Measurements from ENCODE around the gene NCBP2. TPM values are rescaled to one million over a fixed set of nuclear protein-coding genes. Genes with fewer than 3 reads are reported as not detected.

The NCBP2 gene
- total RNA-seq, 1 experiment from 2014 or later = 91.8 TPM

DNA sequence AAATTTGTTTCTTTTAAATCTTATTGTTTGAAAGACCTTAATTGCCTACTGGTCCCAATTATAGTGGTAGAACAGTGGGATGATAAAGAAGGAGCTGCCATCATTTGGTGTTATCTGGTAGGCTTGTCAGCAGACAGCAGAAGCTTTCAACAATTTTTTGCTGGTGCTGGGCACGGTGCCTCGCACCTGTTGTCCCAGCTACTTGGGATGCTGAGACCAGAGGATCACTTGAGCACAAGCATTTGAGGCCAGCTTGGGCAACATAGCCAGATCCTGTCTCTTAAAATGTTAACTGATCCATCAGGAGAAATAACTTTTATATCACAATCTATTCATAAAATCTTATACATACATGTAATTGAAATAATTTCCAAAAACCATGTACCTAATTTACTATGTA is 38.6 kb downstream of the NCBP2 start:
- intact Hi-C loops (cut with micrococcal nuclease) = no loop called here
- ChIA-PET POLR2A (no interaction called here), CTCF (interaction anchor here (0.6 kb wide), 2 partner anchors 8 to 51 kb away, joined by 3 read pairs; no protein-coding TSS in a partner anchor)
- BruUV-seq (replicated peaks) = no TSS peak
- H3K36me3 Mint-ChIP-seq (ENCODE audit: insufficient read depth, unreplicated experiment) = peaks cover 71% of the 10 kb centered on the region
- TF ChIP-seq, protein P1, sequence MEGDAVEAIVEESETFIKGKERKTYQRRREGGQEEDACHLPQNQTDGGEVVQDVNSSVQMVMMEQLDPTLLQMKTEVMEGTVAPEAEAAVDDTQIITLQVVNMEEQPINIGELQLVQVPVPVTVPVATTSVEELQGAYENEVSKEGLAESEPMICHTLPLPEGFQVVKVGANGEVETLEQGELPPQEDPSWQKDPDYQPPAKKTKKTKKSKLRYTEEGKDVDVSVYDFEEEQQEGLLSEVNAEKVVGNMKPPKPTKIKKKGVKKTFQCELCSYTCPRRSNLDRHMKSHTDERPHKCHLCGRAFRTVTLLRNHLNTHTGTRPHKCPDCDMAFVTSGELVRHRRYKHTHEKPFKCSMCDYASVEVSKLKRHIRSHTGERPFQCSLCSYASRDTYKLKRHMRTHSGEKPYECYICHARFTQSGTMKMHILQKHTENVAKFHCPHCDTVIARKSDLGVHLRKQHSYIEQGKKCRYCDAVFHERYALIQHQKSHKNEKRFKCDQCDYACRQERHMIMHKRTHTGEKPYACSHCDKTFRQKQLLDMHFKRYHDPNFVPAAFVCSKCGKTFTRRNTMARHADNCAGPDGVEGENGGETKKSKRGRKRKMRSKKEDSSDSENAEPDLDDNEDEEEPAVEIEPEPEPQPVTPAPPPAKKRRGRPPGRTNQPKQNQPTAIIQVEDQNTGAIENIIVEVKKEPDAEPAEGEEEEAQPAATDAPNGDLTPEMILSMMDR (IDR thresholded peaks at IDR 0.05; ENCODE audit: unreplicated experiment) = no peak
- DNase-seq (ENCODE audit: unreplicated experiment) = no peak
- no peak overlapping the region for H3K4me3 Mint-ChIP-seq (ENCODE audit: unreplicated experiment)
- H3K4me1 Mint-ChIP-seq (ENCODE audit: insufficient read depth, unreplicated experiment) = no peaks in the 10 kb centered on the region
- H3K27me3 Mint-ChIP-seq (ENCODE audit: insufficient read depth, unreplicated experiment) = no peaks in the 10 kb centered on the region
- no peaks in the 10 kb centered on the region for H3K9me3 Mint-ChIP-seq (ENCODE audit: unreplicated experiment)
- H3K27ac Mint-ChIP-seq (ENCODE audit: low read depth, unreplicated experiment) = no peak overlapping the region

DNA sequence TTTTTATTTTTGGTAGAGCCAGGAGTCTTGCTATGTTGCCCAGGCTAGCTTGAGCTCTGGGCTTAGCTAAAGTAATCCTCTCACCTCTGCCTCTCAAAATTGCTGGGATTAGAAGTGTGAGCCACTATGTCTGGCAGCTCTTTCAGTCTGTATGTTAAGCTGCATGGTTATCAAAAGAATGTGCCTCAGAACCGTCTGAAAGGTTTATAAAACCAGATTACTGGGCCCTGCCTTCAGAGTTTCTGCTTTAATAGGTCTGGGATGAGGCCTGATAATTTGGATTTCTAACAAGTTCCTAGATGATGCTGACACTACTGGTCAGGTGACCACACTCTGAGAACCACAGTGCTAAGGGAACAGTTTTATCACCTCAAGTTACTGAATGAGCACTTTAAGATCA is 40.0 kb downstream of the NCBP2 start:
- Mint-ChIP-seq H3K4me3 (ENCODE audit: unreplicated experiment) (no peak overlapping the region), H3K4me1 (ENCODE audit: insufficient read depth, unreplicated experiment) (no peaks in the 10 kb centered on the region), H3K9me3 (ENCODE audit: unreplicated experiment) (no peaks in the 10 kb centered on the region), H3K36me3 (ENCODE audit: insufficient read depth, unreplicated experiment) (peaks cover 58% of the 10 kb centered on the region), H3K27me3 (ENCODE audit: insufficient read depth, unreplicated experiment) (no peaks in the 10 kb centered on the region), H3K27ac (ENCODE audit: low read depth, unreplicated experiment) (no peak overlapping the region)
- intact Hi-C loops (cut with micrococcal nuclease) = no loop called here
- no peak for DNase-seq (ENCODE audit: unreplicated experiment)
- POLR2A ChIA-PET = interaction anchor here (0.7 to 1.4 kb wide), 3 partner anchors 34 to 176 kb away, joined by 3 to 6 read pairs (median 3); partner anchors contain the start of genes NCBP2 and SENP5
- BruUV-seq (replicated peaks) = no TSS peak
- TF ChIP-seq, protein P1 (IDR thresholded peaks at IDR 0.05; ENCODE audit: unreplicated experiment) = no peak
- CTCF ChIA-PET = interaction anchor here (0.8 kb wide), 1 partner anchor 11 kb away, joined by 4 read pairs; no protein-coding TSS in a partner anchor

DNA sequence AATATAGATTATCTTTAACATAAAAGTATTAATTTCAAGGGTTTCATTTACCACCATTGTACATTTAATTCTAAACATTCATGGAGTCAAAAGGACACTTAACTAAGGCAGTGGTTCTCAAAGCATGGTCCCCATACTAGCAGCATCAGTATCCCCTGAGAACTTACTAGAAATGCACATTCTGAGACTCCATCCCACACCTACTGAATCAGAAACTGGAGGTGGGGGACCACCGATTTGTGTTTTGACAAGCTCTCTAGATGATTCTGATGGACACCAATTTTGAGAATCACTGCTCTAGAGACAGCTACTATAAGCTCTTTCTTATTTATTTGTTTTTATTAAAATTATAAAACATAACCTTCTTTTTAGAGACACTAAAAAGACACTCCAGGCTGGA is 40.6 kb downstream of the NCBP2 start:
- CTCF ChIA-PET = interaction anchor here (0.8 kb wide), 1 partner anchor 10 kb away, joined by 4 read pairs; no protein-coding TSS in a partner anchor
- DNase-seq (ENCODE audit: unreplicated experiment) = no peak
- Mint-ChIP-seq H3K4me3 (ENCODE audit: unreplicated experiment) (no peak overlapping the region), H3K27me3 (ENCODE audit: insufficient read depth, unreplicated experiment) (no peaks in the 10 kb centered on the region), H3K27ac (ENCODE audit: low read depth, unreplicated experiment) (no peak overlapping the region), H3K4me1 (ENCODE audit: insufficient read depth, unreplicated experiment) (no peaks in the 10 kb centered on the region), H3K9me3 (ENCODE audit: unreplicated experiment) (no peaks in the 10 kb centered on the region), H3K36me3 (ENCODE audit: insufficient read depth, unreplicated experiment) (peaks cover 54% of the 10 kb centered on the region)
- TF ChIP-seq, protein P1 (IDR thresholded peaks at IDR 0.05; ENCODE audit: unreplicated experiment) = no peak
- intact Hi-C loops (cut with micrococcal nuclease) = no loop called here
- BruUV-seq (replicated peaks) = no TSS peak
- POLR2A ChIA-PET = interaction anchor here (0.6 to 1.4 kb wide), 2 partner anchors 33 to 116 kb away, joined by 3 to 6 read pairs; partner anchors contain the start of gene SENP5

DNA sequence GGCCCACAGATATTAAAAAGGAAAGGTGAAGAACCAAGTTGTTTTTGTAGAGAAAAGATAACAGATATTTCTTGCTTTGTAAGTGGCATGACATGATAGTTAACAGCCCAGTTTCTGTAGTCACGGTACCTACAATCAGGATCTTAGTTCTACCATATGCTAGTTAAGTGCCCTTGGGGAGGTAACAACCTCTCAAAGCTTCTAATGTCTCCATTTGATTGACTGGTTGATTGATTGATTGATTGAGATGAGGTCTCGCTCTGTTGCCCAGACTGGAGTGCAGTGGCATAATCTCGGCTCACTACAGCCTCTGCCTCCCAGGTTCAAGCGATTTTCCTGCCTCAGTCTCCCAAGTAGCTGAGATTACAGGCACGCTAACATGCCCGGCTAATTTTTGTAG is 46.1 kb downstream of the NCBP2 start:
- TF ChIP-seq, protein P1 (IDR thresholded peaks at IDR 0.05; ENCODE audit: unreplicated experiment) = no peak
- POLR2A ChIA-PET = no interaction called here
- H3K4me3 Mint-ChIP-seq (ENCODE audit: unreplicated experiment) = no peak overlapping the region
- H3K27ac Mint-ChIP-seq (ENCODE audit: low read depth, unreplicated experiment) = no peak overlapping the region
- DNase-seq (ENCODE audit: unreplicated experiment) = no peak
- no peaks in the 10 kb centered on the region for H3K27me3 Mint-ChIP-seq (ENCODE audit: insufficient read depth, unreplicated experiment)
- H3K36me3 Mint-ChIP-seq (ENCODE audit: insufficient read depth, unreplicated experiment) = peaks cover 29% of the 10 kb centered on the region
- intact Hi-C loops (cut with micrococcal nuclease) = no loop called here
- CTCF ChIA-PET = interaction anchor here (0.6 kb wide), 1 partner anchor 286 kb away, joined by 3 read pairs; no protein-coding TSS in a partner anchor
- peaks cover 1% of the 10 kb centered on the region for H3K4me1 Mint-ChIP-seq (ENCODE audit: insufficient read depth, unreplicated experiment)
- H3K9me3 Mint-ChIP-seq (ENCODE audit: unreplicated experiment) = no peaks in the 10 kb centered on the region
- BruUV-seq (replicated peaks) = no TSS peak

Measured in MCF 10A (cell line).